GM19035 (cell line): Measurements from ENCODE around the gene MLLT10.
"Not testable (repeated sequence)": the region's sequence is repeated elsewhere in the genome, so short reads cannot be mapped to it uniquely, and the experiment has no call there.

Experiments
- ATAC-seq: cut with Tn5 transposase; IDR thresholded peaks from one replicate; pipeline ENCODE4 v1.9.1; 2021; ENCODE audit not compliant: unreplicated experiment

Gene MLLT10

GRCh38 chr10:21628645-21629044 lies 94.6 kb downstream of the MLLT10 start:
- ATAC-seq = not testable (repeated sequence)

- ATAC-seq = no peak
Observed at GRCh38 chr10:21634599-21635365, 100.8 kb downstream of the MLLT10 start.

- ATAC-seq = no peak
Observed at GRCh38 chr10:21637795-21638194, 103.8 kb downstream of the MLLT10 start.

GRCh38 chr10:21638681-21639080 lies 104.6 kb downstream of the MLLT10 start:
- ATAC-seq = no peak

GRCh38 chr10:21648040-21648439 lies 114.0 kb downstream of the MLLT10 start:
- ATAC-seq = no peak

GRCh38 chr10:21649454-21649872 lies 115.4 kb downstream of the MLLT10 start:
- no peak for ATAC-seq

GRCh38 chr10:21650353-21650752 lies 116.3 kb downstream of the MLLT10 start:
- no peak for ATAC-seq

- no peak for ATAC-seq
Observed at GRCh38 chr10:21655236-21655635, 121.2 kb downstream of the MLLT10 start.

- no peak for ATAC-seq
Observed at GRCh38 chr10:21655687-21656086, 121.7 kb downstream of the MLLT10 start.

- no peak for ATAC-seq
Observed at GRCh38 chr10:21661087-21661486, 127.1 kb downstream of the MLLT10 start.

- ATAC-seq = no peak
Observed at GRCh38 chr10:21661935-21662334, 127.9 kb downstream of the MLLT10 start.

- ATAC-seq = no peak
Observed at GRCh38 chr10:21662635-21663034, 128.6 kb downstream of the MLLT10 start.

GRCh38 chr10:21668831-21669230 lies 134.8 kb downstream of the MLLT10 start:
- no peak for ATAC-seq

- no peak for ATAC-seq
Observed at GRCh38 chr10:21670391-21670790, 136.4 kb downstream of the MLLT10 start.

GRCh38 chr10:21673668-21674067 lies 139.6 kb downstream of the MLLT10 start:
- ATAC-seq = no peak

- ATAC-seq = no peak
Observed at GRCh38 chr10:21675157-21675796, 141.2 kb downstream of the MLLT10 start.

GRCh38 chr10:21677551-21677950 lies 143.5 kb downstream of the MLLT10 start:
- no peak for ATAC-seq

GRCh38 chr10:21681156-21681555 lies 147.1 kb downstream of the MLLT10 start:
- ATAC-seq = no peak

GRCh38 chr10:21687266-21688008 lies 153.4 kb downstream of the MLLT10 start:
- no peak for ATAC-seq

GRCh38 chr10:21688009-21688332 lies 153.9 kb downstream of the MLLT10 start:
- ATAC-seq = no peak

- no peak for ATAC-seq
Observed at GRCh38 chr10:21688870-21689269, 154.8 kb downstream of the MLLT10 start.

GRCh38 chr10:21689881-21690280 lies 155.8 kb downstream of the MLLT10 start:
- no peak for ATAC-seq
